NCI-H748 (cell line): Measurements from ENCODE around the gene PRM3.

Source experiments
- DNase-seq: peaks from one replicate; lab custom pipeline; 2025; ENCODE audit not compliant: unreplicated experiment; lab: John Stamatoyannopoulos, UW

The PRM3 gene

DNA sequence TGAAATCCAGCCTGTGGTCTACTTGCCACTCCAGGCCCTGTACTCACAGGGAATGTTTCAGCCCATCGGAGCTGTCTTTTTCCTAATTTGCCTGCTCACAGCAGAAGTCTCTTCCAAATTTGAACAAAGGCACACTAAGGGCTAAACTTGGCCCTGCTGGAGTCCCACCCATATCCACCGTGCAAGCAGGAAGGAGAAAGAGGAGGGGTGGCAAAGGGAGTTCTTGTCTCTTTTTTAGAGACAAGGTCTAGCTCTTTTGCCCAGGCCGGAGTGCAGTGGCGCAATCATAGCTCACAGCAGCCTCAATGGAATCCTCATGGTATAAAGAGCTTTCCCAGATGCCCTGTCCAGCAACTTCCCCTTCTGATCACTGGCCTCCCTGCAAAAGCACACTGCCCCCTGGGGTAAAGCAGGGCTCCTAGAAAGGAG lies 10.4 kb upstream of the PRM3 start:
- no peak for DNase-seq

DNA sequence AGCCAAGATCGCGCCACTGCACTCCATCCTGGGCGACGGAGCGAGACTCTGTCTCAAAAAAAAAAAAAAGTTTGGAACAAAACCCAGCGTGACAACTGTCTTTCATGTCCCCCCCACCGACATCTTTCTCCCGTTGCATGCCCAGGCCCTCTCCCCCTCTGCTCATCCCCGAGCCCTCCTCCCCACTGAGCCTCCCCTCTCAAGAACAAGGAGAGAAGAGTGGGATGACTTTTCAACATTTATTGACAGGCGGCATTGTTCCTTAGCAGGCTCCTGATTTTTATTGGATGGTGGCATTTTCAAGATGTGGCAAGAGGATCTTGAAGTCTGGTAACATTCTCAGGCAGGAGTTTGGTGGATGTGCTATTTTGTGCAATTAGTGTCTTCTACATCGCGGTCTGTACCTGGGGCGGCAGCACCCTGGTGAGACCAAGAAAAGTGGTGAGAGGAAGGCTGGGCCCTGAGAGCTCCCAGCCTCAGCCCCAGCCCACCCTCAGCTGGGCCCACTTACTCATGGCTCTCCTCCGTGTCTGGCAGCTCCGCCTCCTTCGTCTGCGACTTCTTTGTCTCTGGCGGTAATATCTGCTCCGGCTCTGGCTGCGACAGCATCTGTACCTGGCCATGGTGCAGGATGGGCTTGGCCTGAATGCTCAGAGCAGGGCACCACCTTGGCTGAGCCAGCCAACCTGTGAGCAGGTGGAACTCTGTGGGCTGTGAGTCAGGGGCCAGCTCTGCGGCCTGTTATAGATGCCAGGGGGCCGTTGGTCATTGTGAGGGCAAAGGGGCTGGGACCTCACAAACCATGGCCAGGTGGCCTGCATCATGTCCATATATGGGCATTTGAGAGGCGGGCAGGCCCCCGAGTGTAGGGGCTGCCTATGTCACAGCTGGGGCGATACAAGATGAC lies 7.4 kb upstream of the PRM3 start, which contains the start of gene PRM1:
PRM1 (minus strand) TSS at position 715 of the 907 bp plus-strand sequence; CDS start at position 623, 92 bp downstream.
- no peak for DNase-seq

DNA sequence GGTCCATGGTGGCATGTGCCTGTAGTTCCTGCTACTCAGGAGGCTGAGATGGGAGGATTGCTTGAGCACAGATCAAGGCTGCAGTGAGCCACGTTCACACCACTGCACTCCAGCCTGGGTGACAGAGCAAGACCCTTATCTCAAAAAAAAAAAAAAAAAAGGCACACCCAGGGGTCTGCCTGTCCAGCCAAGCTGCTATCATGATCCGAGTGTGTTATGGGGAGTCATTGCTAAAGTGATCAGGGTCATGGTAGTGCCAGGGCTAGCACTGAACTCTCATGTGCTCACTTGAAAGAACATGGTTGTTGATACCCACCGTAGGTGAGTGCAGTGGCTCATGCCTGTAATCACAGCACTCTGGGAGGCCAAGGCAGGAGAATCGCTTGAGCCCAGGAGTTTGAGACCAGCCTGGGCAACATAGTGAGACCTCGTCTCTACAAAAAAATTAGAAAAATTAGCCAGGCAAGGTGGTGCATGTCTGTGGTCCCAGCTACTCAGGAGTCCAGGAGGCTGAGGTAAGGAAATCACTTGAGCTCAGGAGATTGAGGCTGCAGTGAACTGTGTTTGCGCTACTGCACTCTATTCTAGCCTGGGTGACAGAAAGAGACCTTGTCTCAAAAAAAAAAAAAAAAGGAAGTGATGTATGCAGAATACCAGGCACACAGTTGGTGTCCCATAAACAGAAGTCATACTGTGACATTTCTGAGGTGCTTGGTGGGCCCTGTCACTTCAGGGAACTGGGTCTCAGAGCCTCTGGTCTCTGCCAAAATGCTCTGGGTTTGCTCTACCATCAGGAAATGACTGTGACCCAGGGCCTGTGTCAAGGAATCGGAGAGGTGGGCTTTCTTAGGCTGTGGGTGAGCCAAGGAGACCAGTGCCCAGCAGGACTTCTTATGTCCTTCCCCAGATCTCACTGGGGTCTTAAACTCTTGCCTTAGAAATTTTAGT lies 5.5 kb upstream of the PRM3 start:
- no peak for DNase-seq

DNA sequence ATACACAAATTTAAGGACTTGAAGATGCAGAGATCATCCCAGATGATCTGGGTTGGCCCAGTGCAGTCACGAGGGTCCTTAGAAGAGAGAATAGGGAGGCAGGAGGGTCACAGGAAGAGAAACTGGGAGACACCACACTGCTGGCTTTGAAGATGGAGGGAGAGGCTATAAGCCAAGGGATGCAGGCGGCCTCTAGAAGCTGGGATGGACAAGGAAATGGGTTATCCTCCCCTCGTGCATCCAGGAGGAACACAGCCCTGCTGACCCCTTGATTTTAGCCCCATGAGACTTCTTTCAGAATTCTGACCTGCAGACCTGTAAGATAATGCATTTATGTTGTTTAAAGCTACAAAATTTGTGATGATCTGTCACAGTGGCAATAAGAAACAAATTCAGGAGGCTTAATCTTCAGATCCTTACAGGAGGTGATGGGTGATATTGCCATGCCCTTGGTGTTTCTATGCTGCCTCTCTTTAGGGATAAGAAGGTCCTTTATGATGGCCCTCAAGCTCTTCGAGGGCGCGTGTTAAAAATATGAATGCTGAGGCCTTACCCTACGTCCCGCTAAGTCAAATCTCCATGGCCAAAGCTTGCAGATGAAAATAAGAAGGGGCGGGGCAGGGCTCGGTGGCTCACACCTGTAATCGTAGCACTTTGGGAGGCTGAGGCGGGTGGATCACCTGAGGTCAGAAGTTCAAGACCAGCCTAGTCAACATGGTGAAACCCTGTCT lies 4.3 kb upstream of the PRM3 start:
- no peak for DNase-seq

DNA sequence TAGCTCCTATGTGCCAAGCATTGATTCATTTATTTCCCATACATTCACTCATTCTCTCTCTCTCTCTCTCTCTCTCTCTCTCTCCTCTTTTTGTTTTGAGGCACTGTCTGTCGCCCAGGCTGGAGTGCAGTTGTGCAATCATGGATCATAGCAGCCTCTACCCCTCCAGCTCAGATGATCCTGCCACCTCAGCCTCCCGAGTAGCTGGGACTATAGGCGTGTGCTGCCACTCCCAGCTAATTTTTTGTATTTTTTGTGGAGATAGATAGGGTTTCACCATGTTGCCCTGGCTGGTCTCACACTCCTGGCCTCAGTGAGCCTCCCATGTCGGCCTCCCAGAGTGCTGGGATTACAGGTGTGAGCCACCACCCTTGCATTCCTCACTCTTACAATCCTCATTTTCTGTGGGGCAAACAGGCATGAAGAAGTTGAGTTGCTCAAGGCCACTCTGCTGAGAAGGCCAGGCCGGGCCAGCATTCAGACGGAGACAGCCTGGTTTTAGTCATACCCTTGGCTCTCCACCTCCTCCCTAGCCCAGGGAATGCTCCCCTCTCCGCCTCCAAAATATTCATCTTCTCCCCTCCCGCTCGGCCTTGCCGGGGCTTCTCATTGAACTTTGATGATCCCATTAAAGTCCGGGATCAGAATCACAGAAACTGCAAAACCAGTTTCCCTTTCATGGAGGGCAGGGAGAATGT lies 3.6 kb upstream of the PRM3 start:
- DNase-seq = no peak

DNA sequence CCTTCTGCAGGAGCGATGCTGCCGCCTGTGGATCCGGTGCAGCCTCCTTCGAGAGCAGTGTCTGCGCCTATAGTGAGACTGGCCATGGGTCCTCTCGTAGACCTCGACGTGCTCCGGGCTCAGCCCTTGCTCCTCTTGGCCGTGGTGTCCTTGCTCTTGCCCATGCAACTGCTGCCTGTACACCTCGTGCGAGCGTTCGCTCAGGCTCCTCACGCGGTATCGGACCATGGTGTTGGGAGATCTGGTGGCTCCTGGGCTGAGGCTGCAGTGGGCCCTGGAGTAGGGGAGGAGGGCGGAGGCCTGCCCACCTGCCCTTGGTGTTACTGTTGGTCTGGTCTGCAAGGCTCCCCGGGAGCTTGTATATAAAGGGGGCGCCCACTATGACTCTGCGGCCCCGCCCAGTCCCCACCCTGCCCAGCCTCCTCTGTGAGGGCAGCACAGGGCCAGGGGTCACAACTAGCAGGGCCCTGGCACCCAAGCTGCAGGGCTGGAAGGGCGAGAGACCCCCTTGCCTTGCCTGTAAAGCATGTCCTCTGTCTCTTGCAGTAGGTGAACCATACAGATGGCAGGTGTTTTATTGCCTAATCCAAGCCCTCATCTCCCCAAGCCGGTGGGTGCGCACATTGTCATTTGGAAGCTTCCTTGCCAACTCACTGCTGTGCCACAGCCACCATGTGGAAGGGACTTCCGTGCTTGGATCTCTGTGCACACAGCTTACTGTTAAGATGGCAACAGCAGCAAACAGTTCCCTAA lies 2.9 kb upstream of the PRM3 start, which contains the start of gene PRM2:
PRM2 (minus strand) TSS at position 338 of the 753 bp plus-strand sequence; CDS start at position 228, 110 bp downstream.
- DNase-seq = no peak

DNA sequence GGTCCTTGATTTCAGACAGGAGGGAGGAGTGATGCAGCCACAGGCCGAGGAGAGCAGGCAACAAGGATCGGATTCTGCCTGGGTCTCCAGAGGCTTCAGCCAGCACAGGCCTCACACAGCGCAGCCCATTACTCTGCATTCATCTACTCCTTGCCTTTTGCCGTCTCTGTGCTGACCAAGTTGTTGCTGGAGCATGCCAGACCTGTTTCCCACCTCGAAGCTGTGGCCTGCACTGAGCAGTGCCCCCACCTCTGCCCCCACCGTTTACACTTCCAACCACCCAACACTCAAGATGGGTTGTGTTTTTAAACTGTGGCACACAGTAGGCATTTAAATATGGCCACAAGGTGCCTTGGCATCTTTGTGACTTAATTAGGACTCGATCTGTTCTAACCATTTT lies 1.5 kb upstream of the PRM3 start:
- DNase-seq = no peak

DNA sequence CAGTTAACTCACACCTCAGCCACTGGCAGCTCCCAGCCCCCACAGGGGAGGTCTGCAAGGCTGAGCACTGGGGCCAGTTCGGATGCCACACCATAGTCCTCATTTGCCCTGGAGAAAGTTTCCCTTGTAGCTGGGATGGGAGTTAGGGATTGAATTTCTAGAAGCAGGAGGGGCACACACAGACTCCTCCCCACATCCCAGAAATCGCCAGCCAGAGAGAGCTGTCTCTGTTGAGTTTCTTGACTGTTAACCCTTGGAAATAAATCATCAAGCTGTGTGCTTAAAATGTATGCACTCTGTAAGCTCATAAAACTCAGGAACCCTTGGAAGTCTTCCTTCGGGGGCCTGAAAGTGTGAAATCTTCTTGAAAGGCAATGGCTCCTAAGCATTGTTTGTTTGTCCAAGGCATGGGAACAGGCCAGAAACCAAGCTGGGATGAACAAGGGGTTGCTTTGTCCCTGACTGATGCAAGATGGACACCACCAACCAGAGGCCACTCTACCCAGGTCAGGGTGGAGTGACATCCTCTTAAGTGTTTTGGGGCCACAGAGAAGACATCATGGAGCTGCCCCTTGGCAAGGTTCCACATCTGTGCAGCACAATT lies 394 bp upstream of the PRM3 start:
- DNase-seq = no peak

DNA sequence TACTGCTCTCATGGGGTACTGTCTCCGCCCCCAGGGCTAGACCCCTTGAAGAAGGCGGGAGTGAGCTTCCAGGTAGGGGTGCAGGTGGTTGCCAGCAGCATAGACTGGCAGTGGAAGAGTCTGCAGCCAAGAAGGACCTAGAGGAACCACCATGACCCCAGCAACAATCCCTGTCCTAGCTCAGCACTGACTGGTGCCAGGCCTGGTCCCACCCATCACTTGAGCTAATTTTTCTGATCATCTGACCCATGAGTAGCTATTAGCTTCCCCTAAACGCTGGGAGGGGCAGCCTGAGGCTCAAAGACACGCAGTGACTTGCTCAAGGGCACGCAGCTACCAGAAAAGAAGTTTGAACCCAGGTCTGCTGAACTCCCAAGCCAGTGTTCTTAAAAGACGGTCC lies 945 bp downstream of the PRM3 start:
- DNase-seq = no peak

DNA sequence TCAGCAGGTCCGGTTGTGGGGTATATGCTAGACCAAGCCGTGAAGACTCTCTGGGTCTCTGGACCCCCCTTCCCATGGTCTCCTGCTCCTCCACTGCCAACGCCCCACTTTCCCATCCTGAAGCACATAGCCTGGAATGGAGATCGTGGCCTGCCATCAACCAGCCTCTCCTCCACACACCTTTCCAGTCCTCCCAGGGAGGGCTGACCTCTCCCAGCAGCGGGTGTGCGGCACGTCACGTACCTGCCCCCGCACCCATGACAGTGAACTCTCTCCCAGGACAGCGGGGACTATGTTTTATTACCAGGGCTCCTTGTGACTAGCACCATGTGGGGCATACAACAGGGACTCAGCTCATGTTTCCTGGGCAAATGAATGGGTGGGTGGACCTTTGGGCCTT lies 1.8 kb downstream of the PRM3 start:
- no peak for DNase-seq

DNA sequence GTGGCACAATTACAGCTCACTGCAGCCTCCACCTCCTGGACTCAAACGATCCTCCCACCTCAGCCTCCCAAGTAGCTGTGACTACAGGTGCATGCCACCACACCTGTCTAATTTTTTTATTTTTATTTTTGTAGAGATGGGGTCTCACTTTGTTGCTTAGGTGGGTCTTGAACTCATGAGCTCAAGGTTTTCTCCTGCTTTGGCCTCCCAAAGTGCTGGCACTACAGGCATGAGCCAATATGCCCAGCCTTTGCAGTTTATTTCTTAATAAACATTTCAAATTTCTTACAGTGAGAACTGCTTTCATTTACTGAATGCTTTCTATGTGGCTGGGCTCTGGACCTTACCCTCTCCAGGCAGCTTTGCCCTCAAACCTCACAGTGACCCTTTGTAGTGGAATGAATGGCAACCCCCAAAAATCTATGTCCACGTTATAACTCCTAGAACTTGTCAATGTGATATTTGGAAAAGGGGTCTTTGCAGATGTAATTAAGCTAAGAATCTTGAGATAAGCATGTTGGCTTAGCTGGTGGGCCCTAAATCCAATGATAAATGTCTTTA lies 2.7 kb downstream of the PRM3 start:
- DNase-seq = no peak

DNA sequence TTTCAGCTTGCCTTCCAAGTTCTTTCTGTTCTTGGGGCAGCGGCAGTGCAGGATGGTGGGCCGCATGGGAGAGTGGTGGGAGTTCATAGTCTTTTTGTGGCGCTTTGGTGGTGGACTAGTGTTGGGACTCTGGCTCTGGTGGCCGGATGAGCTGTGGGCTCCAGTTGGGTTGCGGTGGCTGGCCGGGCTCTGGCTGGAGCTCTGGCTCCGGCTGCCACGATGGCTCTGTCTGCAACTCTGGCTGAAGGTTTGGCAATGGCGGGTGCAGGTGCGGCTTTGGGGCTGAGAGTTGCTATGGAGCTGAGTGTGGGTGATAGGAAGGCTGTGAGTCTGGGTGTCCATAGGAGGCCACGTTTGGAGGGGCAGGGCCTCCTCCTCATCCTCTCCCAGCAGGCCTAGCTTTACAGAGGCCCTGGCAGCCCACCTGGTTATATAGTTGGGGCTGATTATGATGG lies 4.5 kb downstream of the PRM3 start, which contains the start of gene TNP2:
TNP2 (minus strand) TSS at position 405 of the 455 bp plus-strand sequence; CDS start at position 342, 63 bp downstream.
- no peak for DNase-seq

DNA sequence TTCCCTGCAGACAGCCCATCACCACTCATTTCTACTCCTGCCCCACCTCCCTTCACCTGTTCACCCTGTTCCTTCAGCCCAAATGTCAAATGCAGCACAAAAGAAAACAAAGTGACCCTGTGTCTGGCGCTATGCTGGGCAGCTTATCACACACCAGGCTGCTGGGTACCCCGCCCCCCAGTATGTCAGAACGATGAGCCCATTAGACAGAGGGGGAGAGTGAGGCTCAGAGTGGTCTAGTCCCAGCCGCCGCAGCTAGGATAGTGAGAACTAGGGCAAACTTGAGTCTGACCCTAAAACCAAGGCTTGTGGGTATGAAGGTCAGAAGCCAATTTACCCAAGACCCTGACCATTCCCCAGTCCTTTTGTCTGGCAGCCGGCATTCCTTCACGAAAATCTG lies 8.3 kb downstream of the PRM3 start:
- DNase-seq = no peak

DNA sequence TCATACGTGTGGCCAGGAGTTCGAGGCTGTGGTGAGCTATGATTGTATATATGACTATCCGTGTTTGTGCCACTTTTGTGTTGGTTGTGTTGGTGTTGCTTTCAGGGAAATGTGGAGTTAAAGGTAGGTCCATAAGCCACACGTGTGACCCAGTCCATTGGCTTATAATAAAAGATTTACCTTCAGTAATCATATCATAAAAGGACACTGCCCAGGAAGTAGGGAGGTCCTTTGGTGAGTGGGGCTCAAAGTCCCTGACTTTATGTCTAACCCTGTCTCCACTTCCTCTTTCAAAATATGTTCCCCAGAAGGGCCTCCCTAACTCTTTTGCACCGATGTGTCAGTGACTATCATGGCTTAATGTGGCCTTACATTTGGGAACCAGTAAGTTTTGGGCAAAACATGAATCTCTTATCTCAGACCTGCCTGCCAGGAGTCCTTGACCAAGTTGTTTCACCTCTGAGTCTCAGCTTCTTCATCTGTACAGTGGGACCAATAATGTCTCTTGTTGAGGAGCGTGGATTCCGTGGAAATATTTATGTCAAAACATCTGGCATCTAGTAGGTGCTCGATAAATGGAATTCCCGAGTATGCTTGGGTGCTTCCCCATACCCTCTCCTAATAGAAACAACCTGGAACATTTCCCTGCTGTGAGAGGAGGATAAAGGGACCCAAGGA lies 9.1 kb downstream of the PRM3 start:
- no peak for DNase-seq

DNA sequence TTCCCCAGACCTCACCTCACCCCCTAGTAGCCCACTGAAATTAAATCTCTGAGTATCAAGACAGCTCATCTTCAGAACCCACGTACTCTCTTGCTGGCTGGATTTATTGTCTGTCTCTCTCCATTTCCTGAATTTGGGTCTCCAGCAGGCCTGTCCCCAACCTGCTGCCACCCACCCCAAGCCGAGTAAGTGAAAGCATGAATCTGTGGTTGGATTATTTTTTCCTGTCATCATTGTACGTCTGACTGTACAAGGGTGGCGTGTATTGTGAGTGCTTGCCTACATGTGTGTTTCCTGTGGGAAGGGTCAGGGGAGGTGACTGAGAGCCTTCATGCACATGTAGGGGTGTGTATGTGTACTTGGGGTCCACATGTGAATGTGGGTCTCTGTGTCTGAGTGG lies 9.7 kb downstream of the PRM3 start:
- DNase-seq = no peak

DNA sequence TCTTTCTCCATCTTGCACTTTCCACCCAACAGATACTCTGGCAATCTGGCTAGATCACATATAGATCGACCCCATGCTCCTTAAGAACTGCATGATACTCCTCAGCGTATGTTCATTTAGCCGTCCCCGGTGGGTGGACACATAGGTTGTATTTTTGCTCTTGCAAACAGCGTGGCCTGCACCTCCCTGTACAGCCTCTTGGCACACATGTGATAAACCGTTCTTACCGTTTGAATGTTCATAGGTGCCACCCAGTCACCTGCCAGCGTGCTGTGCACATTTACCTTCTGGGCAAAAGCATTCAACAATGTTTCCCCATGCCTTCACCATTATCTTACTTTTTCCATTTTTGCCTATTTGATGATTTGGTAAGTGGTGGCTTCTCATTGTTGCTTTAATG lies 10.5 kb downstream of the PRM3 start:
- DNase-seq = no peak

DNA sequence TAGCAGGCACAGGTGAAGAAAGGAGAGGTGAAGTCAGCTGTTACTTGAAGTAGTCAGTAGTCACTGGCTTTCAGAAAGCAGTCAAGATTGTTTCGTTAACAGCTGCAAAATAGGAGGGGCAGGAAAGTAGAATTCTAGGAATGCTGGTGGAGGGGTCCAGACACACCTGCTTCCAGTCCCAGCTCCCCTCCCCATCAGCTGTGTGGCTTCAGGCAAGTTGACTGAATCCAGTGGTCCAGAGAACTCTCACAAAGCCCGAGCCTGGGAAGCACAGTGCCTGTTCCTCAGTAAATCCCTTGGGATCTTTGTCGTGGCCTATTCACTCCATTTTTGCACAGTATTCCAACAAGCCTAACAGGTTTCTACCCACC lies 12.8 kb downstream of the PRM3 start:
- DNase-seq = no peak
